Endothelial cell of umbilical vein (primary cell): ENCODE measurements around the gene CEP97.

ENCODE experiments used
- CTCF ChIP-seq, 2 donors: IDR thresholded peaks; 1 replicate in 1 of 2; 2 replicates in 1 of 2; pipeline ENCODE4 v1.5.1; 2011; ENCODE audit warnings: low read length in 2 of 2, mild to moderate bottlenecking in 2 of 2, moderate library complexity in 2 of 2, control low read depth in 1 of 2, inconsistent platforms in 1 of 2, low read depth in 1 of 2; ENCODE audit not compliant: insufficient read depth in 1 of 2; ENCODE audit errors: extremely low read depth in 1 of 2
- EZH2 ChIP-seq: IDR thresholded peaks from 2 replicates; pipeline ENCODE4 v1.6.1; 2012; ENCODE audit warnings: borderline replicate concordance, low read depth, mild to moderate bottlenecking, moderate library complexity, low read length, inconsistent platforms; ENCODE audit not compliant: severe bottlenecking
- FOS ChIP-seq: IDR thresholded peaks from 2 replicates; pipeline ENCODE4 v1.6.1; 2011; ENCODE audit warnings: mild to moderate bottlenecking, low read length, moderate library complexity, borderline replicate concordance; ENCODE audit not compliant: insufficient read depth
- GATA2 ChIP-seq: IDR thresholded peaks from 2 replicates; pipeline ENCODE4 v1.7.0; 2011; ENCODE audit warnings: low read depth, mild to moderate bottlenecking, moderate library complexity, mixed read lengths, low read length; ENCODE audit not compliant: insufficient read length, insufficient read depth
- JUN ChIP-seq: IDR thresholded peaks from 2 replicates; pipeline ENCODE4 v1.6.1; 2011; ENCODE audit warnings: borderline replicate concordance, low read depth; ENCODE audit not compliant: insufficient read length, insufficient read depth
- MYC ChIP-seq: IDR thresholded peaks from one replicate; pipeline ENCODE4 v1.6.1; 2011; ENCODE audit warnings: mild to moderate bottlenecking, low read depth, low read length
- POLR2A ChIP-seq: IDR thresholded peaks from 2 replicates; pipeline ENCODE4 v1.6.1; 2012; ENCODE audit warnings: low read depth, mild to moderate bottlenecking, control low read depth, low read length
- POLR2AphosphoS5 ChIP-seq: IDR thresholded peaks from 2 replicates; pipeline ENCODE4 v1.6.1; 2012; ENCODE audit warnings: low read depth, mild to moderate bottlenecking, control low read depth, low read length, moderate library complexity; ENCODE audit not compliant: insufficient read depth
- TF ChIP-seq, protein P1 (sequence below): IDR thresholded peaks from 2 replicates; pipeline ENCODE4 v1.6.1; 2011; ENCODE audit not compliant: insufficient read depth, insufficient read length

GRCh38 chr3:101796077-101796680 is 71.8 kb downstream of the CEP97 start:
- no peak for TF ChIP-seq FOS
- TF ChIP-seq POLR2AphosphoS5 = no peak
- no peak for TF ChIP-seq CTCF (IDR thresholded peaks at IDR 0.05; ENCODE audit: extremely low read depth in 1 of 2, insufficient read depth in 1 of 2, low read depth in 1 of 2, low read length in 2 of 2)
- no peak for TF ChIP-seq EZH2
- TF ChIP-seq, protein P1, sequence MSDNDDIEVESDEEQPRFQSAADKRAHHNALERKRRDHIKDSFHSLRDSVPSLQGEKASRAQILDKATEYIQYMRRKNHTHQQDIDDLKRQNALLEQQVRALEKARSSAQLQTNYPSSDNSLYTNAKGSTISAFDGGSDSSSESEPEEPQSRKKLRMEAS = no peak
- TF ChIP-seq POLR2A = no peak
- no peak for TF ChIP-seq JUN
- no peak for TF ChIP-seq MYC
- no peak for TF ChIP-seq GATA2
